DMS79 (cell line): ENCODE results near the gene ABTB2.

Experiments
- DNase-seq: peaks from one replicate; lab custom pipeline; 2025; lab: John Stamatoyannopoulos, UW

The ABTB2 gene

DNA sequence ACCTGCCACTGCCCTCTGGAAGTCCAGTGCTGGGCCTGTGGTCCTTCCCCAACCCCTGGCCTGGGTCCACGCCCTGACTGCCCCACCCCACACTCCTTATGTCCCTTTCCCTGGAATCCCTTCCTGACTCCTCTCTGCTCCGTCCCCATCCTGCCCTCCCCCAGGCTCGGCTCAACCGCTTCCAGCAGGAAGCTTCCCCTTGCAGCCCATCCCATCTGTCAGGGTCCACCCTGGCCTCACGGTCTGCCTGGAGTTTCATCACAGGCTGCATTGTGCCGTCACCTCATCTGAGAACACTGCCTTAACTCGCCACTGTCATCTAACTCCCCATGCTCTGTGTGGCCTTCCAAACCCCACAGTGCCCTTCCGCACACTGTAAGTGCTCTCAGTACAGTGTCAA is 188.1 kb downstream of the ABTB2 start:
- no peak for DNase-seq

GRCh38 chr11:34168642-34169420 is 189.0 kb downstream of the ABTB2 start:
- DNase-seq: no peak

GRCh38 chr11:34167961-34168360 is 189.8 kb downstream of the ABTB2 start:
- DNase-seq: no peak

DNA sequence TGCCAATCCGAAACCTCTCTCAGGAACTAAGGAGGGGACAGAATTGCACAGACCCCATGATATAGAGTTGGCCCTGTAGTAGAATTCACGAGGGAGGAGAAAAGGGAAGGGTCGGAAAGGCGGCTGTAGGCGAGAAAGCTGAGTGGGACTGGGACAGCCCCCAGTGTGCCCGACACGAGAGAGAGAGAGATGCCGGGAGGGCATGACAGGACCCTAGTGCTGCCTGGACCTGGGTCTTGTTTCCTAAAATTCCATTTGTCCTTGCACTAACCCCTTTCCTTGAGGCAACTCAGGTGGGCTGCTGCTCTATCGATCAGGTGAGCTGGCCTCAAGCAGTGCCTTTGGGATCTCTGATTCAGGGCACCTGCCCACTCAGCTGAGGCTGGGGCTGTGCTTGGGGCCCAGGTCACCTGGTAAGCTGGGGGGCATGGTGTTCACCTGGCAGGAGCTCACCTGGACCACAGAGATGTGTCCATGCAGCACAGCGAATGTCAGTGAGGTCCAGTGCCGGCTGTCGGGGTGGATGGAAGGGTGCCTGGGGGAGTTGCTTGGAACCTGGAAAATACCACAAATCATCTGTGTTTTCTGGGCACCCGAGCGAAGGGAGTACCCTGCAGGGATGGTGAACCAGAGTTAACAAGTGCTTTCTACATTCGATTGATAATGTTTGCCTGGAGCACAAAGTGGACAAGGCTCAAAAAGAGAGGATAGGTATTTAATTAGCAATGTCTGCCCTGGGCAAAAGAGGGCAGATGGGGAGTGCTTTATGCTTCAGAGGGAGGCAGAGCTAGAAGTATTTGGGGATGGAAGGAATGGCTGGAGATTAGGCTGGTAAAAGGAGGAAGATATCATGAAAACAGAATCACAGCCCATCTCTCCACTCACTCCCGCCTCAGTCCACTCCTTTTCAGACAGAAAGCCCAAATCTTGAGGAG is 190.7 kb downstream of the ABTB2 start:
- no peak for DNase-seq

- DNase-seq: no peak
These were observed 191.8 kb downstream of the ABTB2 start for GRCh38 chr11:34165786-34166555.

DNA sequence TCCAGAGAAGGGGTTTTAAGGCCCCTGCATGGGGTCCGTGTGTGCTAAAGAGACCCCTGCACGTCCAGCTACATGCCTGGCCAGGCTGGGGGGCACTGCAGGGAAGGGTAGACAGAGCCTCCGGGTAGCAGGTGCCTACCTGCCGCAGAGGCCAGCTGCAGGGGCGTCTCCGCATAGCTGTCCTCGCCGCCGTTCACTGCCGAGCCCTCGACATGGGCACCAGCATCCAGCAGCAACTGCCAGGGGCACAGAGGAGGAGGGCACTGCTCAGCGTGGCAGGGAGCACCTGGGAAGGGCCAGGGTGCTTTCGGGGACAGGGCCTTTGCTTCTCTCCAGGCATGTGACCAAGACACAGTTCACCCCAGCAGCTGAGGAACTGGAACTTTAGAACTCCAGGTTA is 192.7 kb downstream of the ABTB2 start:
- no peak for DNase-seq

DNA sequence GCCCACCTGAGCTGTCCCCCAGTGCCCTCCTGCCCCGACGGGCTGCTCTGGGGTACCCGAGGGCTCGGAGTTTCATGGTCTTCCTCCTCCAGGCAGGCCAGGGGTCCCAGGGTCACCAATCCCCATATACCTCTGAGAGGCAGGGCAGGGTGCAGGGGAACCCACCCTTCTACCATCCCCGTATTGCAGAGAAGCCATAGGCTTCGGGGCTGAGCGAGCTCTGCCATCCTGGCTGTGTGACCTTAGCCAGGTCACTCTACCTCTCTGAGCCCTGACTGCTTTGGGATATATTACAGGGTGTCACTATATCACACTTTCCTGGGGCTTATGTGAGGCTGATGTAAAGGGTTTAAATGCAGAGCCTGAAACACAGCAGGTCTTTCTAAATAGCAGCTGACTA is 195.0 kb downstream of the ABTB2 start:
- no peak for DNase-seq

DNA sequence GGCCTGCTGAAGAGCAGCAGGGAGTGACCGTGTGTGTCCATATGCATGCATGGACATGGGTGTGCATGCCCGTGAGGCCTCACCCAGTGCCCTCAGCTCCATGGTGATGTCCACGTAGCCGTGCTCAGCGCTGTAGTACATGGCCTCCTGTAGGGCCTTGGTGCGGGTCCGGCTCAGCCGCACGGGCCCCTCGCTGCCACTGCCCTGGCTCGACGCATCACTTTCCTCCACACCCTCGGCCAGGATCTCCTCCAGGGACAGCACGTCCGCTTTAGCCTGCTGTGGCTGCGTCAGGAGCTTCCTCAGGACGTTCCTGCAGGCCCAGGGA is 195.4 kb downstream of the ABTB2 start:
- no peak for DNase-seq

GRCh38 chr11:34161812-34162492 is 195.9 kb downstream of the ABTB2 start:
- no peak for DNase-seq

DNA sequence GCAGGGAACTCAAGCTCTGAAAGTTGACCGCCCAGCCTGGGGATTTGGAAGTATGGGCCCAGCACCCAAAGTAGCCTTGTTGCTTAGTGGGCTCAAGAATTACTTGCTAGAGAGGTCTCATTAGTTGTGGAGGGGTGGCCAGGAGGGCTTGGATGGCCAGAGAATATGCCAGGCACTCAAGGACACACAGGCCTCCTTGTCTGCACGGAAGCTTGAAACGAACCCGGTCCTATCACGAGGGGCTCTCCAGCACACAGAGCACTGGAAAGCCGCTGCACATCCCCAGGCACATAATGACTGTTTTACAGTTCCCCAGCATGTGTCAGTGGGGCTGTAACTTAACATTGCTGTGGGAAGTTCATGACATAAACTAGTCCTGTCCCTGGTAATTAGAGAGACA is 196.4 kb downstream of the ABTB2 start:
- DNase-seq: no peak

- no peak for DNase-seq
These were observed 197.0 kb downstream of the ABTB2 start for GRCh38 chr11:34160791-34161190.

- no peak for DNase-seq
These were observed 197.6 kb downstream of the ABTB2 start for GRCh38 chr11:34160049-34160721.

DNA sequence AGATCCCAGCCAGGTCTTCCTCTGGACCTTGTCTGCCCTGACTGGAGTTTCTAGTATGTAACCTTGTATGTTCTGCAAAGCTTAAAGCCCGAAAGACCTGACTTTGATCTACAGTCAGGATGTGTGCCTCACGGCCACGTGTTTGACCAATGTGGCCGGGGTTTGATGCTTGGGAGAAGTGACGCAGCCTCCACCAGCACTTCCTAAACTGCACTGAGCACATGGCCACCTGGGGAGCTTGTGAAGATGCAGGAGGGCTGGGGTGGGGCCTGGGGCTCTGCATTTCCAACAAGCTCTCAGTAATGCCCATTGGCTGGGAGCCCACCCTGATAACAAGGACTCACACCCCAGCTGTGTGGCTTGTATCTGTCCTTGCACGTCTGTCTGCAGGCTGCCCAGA is 199.1 kb downstream of the ABTB2 start:
- no peak for DNase-seq

GRCh38 chr11:34157163-34157562 is 200.6 kb downstream of the ABTB2 start:
- DNase-seq: no peak

DNA sequence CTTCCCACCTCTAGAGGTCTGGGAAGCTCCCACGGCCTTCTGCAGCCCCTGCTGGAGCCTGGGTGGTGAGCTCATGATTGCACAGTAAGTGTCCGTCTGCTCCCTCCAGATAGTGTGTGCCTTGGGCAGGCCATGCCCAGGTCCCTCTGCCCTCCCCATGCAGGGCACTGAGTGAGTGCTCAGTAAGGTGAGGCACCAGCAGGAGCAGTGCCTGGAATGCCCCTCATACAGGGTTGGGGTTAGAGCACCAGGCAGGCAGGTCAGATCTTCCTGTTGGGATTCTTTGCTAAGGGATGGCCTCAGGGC is 202.1 kb downstream of the ABTB2 start:
- no peak for DNase-seq

DNA sequence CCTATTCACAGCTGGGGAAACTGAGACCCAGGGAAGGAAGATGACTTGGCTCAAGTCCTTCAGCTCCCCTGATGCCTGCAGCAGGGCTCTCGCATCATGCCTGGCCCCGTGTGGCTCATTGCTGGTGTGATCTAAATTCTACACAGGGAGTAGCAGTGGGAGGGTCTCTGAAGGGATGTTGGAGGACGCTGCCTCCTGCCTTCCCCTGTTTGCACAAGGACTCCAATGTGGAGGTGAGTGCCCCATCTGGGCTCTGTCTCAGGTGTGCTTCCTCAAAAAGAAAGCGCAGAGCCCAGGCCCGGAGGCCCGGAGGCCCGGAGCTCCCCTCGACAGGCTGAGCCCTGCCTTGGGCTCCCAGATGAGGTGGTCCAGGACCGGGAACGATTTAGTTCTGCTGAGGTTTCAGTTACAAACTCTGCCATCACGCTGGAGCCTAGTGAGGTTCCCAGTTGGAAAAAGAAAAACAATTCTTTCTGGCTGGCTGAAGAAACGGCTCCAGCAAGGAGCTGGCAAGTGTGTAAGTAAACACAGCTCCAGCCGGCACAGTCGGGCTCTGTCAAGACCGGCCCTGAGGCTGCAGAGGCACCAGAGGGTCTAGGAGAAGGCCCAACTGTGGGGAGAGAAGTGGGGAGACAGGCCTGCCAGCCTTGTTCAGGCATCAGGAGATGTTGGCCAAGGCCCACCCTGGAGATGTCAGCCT is 202.6 kb downstream of the ABTB2 start:
- peak; percentile 74 for DNase-seq

GRCh38 chr11:34154059-34154875 is 203.5 kb downstream of the ABTB2 start:
- no peak for DNase-seq

- DNase-seq: no peak
These were observed 205.6 kb downstream of the ABTB2 start for GRCh38 chr11:34151916-34152845.

DNA sequence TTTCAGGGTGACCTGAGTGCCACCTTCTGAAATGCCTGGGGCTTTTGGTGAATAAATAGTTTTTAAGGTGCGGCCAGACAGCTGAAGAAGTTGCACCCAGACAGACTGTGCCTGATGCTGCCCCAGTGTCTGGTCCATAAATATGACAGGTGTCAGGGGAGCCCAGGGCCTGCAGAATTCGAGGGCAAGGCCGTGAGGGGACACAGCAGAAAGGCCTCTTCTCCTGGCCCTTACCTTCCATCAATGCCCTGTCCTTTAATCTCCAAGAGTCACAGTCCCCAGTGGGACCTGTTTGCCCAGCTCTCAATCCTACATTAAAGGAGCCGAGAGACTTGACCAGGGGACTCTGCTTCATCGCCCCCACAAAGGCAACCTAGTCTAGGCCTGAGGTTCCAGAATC is 206.6 kb downstream of the ABTB2 start:
- DNase-seq: no peak
